Breast epithelium (tissue), 3 donors: ENCODE results near the gene KCNMB1.

ENCODE experiments used
- POLR2A ChIP-seq: fragments of 450-650 bp; IDR thresholded peaks from one replicate; pipeline ENCODE4 v1.6.1; 2016; ENCODE audit warnings: antibody characterized with exemption, mild to moderate bottlenecking, moderate library complexity
- POLR2AphosphoS5 ChIP-seq, 3 donors: sonication (generic); formaldehyde crosslinking; IDR thresholded peaks; one replicate each; pipeline ENCODE4 v1.6.1; 2017; ENCODE audit warnings: antibody characterized with exemption in 3 of 3
- TF ChIP-seq, protein P1 (sequence below), 3 donors: fragments of 450-650 bp; IDR thresholded peaks; one replicate each; pipeline ENCODE4 v1.5.1; 2016 to 2017; ENCODE audit warnings: antibody characterized with exemption in 3 of 3, mild to moderate bottlenecking in 3 of 3, moderate library complexity in 3 of 3

- TF ChIP-seq, protein P1, sequence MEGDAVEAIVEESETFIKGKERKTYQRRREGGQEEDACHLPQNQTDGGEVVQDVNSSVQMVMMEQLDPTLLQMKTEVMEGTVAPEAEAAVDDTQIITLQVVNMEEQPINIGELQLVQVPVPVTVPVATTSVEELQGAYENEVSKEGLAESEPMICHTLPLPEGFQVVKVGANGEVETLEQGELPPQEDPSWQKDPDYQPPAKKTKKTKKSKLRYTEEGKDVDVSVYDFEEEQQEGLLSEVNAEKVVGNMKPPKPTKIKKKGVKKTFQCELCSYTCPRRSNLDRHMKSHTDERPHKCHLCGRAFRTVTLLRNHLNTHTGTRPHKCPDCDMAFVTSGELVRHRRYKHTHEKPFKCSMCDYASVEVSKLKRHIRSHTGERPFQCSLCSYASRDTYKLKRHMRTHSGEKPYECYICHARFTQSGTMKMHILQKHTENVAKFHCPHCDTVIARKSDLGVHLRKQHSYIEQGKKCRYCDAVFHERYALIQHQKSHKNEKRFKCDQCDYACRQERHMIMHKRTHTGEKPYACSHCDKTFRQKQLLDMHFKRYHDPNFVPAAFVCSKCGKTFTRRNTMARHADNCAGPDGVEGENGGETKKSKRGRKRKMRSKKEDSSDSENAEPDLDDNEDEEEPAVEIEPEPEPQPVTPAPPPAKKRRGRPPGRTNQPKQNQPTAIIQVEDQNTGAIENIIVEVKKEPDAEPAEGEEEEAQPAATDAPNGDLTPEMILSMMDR (IDR thresholded peaks at IDR 0.05), result no peak
- no peak for TF ChIP-seq POLR2AphosphoS5 (IDR thresholded peaks at IDR 0.05)
- no peak for TF ChIP-seq POLR2A
These were observed 39.8 kb upstream of the KCNMB1 start for GRCh38 chr5:170429014-170429413.
